GM12878 (cell line): ENCODE results near the gene SLC9A3. TPM values are rescaled to one million over a fixed set of nuclear protein-coding genes. Genes with fewer than 3 reads are reported as not detected.
A peak's percentile ranks its signal among the peaks of the same experiment; 100 is the strongest.

Source experiments
- ATAC-seq: fragments of 200-7000 bp; cut with Tn5 transposase; 3 replicates; pipeline ENCODE4 v1.9.1; 2020; ENCODE audit warnings: mild to moderate bottlenecking, moderate library complexity
- BruUV-seq: library from RNA; stranded (reverse); fragments of 400-500 nt; replicated peaks from 2 replicates; lab custom pipeline; 2021; lab: Mats Ljungman, UMichigan
- CTCF ChIA-PET: fragments of 300-600 bp; sonication (Branson Sonifier 250); formaldehyde crosslinking; extraction: SDS; loops from one replicate; lab custom pipeline; 2021; ENCODE audit warnings: inconsistent platforms; lab: Yijun Ruan, JAX
- POLR2A ChIA-PET: fragments of 350-600 bp; formaldehyde crosslinking; extraction: SDS; loops from one replicate; lab custom pipeline; 2021; ENCODE audit warnings: inconsistent platforms; lab: Charles Lee
- RAD21 ChIA-PET: fragments of 300-600 bp; sonication (Branson Sonifier 250); formaldehyde crosslinking; loops from one replicate; lab custom pipeline; 2023; ENCODE audit warnings: antibody characterized with exemption; ENCODE audit not compliant: unreplicated experiment; lab: Charles Lee
- SMC1A ChIA-PET: fragments of 300-600 bp; sonication (Branson Sonifier 250); formaldehyde crosslinking; loops from one replicate; lab custom pipeline; 2023; ENCODE audit not compliant: unreplicated experiment, uncharacterized antibody; lab: Charles Lee
- DNase-seq: peaks from one replicate; pipeline ENCODE4 v3.0.0-alpha.2; 2011; ENCODE audit warnings: low read depth, low spot score
- FAIRE-seq: peaks from 3 replicates; lab custom pipeline; 2011; peaks lifted over from hg19 to GRCh38; lab: Jason Lieb, UNC
- H2AFZ ChIP-seq: 2 replicates; pipeline ENCODE4 v1.6.0; 2011; ENCODE audit warnings: low read depth, low read length, control low read depth; ENCODE audit not compliant: control insufficient read depth
- H3K27ac ChIP-seq: 2 replicates; pipeline ENCODE4 v1.5.1; 2011; ENCODE audit warnings: control low read depth; ENCODE audit not compliant: control insufficient read depth, insufficient read depth
- H3K27me3 ChIP-seq, 2 experiments: replicated peaks in 1 of 2; 2 replicates each; pipeline versions ENCODE4 v1.6.0 to v1.6.1; 2011; ENCODE audit warnings: low read length in 1 of 2; ENCODE audit not compliant: control insufficient read depth in 2 of 2, insufficient read depth in 2 of 2
- H3K36me3 ChIP-seq, 2 experiments: 2 replicates each; pipeline ENCODE4 v1.5.1; 2011; ENCODE audit warnings: low read length in 1 of 2; ENCODE audit not compliant: control insufficient read depth in 2 of 2, insufficient read depth in 2 of 2
- H3K4me1 ChIP-seq: 2 replicates; pipeline ENCODE4 v1.6.1; 2011; ENCODE audit warnings: mild to moderate bottlenecking, low read length, moderate library complexity, mixed read lengths; ENCODE audit not compliant: control insufficient read depth, insufficient read depth
- H3K4me2 ChIP-seq: 2 replicates; pipeline ENCODE4 v1.6.0; 2011; ENCODE audit warnings: control low read depth; ENCODE audit not compliant: control insufficient read depth, insufficient read depth
- H3K4me3 ChIP-seq: fragments of 200-600 bp; sonication (generic); 2 replicates; pipeline ENCODE4 v1.5.1; 2016
- H3K79me2 ChIP-seq: 2 replicates; pipeline ENCODE4 v1.6.0; 2011; ENCODE audit warnings: low read length; ENCODE audit not compliant: control insufficient read depth, insufficient read depth
- H3K9ac ChIP-seq: 2 replicates; pipeline ENCODE4 v1.8.0; 2011; ENCODE audit warnings: low read length, control low read depth, mixed read lengths; ENCODE audit not compliant: control insufficient read depth, insufficient read depth
- H3K9me3 ChIP-seq: replicated peaks from 3 replicates; pipeline ENCODE4 v1.5.1; 2011; ENCODE audit warnings: mild to moderate bottlenecking, low read length; ENCODE audit not compliant: control insufficient read depth, insufficient read depth
- H4K20me1 ChIP-seq: 2 replicates; pipeline ENCODE4 v1.6.0; 2011; ENCODE audit not compliant: control insufficient read depth, insufficient read depth
- BCL3 ChIP-seq: IDR thresholded peaks from 2 replicates; pipeline ENCODE4 v1.6.1; 2011; ENCODE audit warnings: borderline replicate concordance, low read depth, mild to moderate bottlenecking, moderate library complexity, low read length; ENCODE audit not compliant: insufficient read depth, poor library complexity, severe bottlenecking
- CHD4 ChIP-seq: fragments of 200-600 bp; sonication (generic); IDR thresholded peaks from 2 replicates; pipeline ENCODE4 v1.6.1; 2016; ENCODE audit warnings: mild to moderate bottlenecking
- E2F4 ChIP-seq: IDR thresholded peaks from 2 replicates; pipeline ENCODE4 v1.6.1; 2012; ENCODE audit warnings: low read depth, low read length, improper control_type of control experiment
- HDGF ChIP-seq: fragments of 450-650 bp; IDR thresholded peaks from 2 replicates; pipeline ENCODE4 v1.6.1; 2016; ENCODE audit warnings: antibody characterized with exemption
- IKZF1 ChIP-seq: fragments of 450-650 bp; conservative IDR thresholded peaks from 2 replicates; pipeline ENCODE4 v1.6.1; 2017; ENCODE audit warnings: antibody characterized with exemption, mild to moderate bottlenecking
- IKZF2 ChIP-seq, 2 experiments: fragments of 450-650 bp; IDR thresholded peaks; 2 replicates each; pipeline ENCODE4 v1.6.1; 2017; ENCODE audit warnings: mild to moderate bottlenecking in 2 of 2, moderate library complexity in 2 of 2
- IRF5 ChIP-seq: fragments of 450-650 bp; IDR thresholded peaks from 2 replicates; pipeline ENCODE4 v1.6.1; 2017; ENCODE audit warnings: borderline replicate concordance
- KAT2A ChIP-seq: conservative IDR thresholded peaks from 2 replicates; pipeline ENCODE4 v1.6.1; 2011; ENCODE audit warnings: low read depth, low read length; ENCODE audit not compliant: control insufficient read depth
- KDM1A ChIP-seq: fragments of 200-600 bp; sonication (generic); IDR thresholded peaks from 2 replicates; pipeline ENCODE4 v1.6.1; 2016; ENCODE audit warnings: borderline replicate concordance
- POLR2AphosphoS2 ChIP-seq: IDR thresholded peaks from 2 replicates; pipeline ENCODE4 v1.6.1; 2011; ENCODE audit warnings: low read depth, mild to moderate bottlenecking, low read length, improper control_type of control experiment, moderate library complexity
- SMC3 ChIP-seq: IDR thresholded peaks from 2 replicates; pipeline ENCODE4 v1.6.1; 2011; ENCODE audit warnings: low read length, improper control_type of control experiment, borderline replicate concordance
- WGBS: methylation state at CpG from one replicate; pipeline ENCODE4 v1.1.6; 2016; ENCODE audit warnings: low lambda C conversion rate; ENCODE audit not compliant: insufficient replicate concordance, insufficient coverage; ENCODE audit errors: missing lambda C conversion rate; 5-methylcytosine and 5-hydroxymethylcytosine counted together
- in situ Hi-C: fragments of 300-500 bp; cut with MboI; formaldehyde crosslinking; loops from 9 replicates; pipeline ENCODE4 v1.14.3; 2018; ENCODE audit warnings: mixed read lengths
- intact Hi-C: fragments of 100-400 bp; cut with micrococcal nuclease; formaldehyde crosslinking; loops from one replicate; pipeline ENCODE4 v1.14.2; 2022; ENCODE audit not compliant: unreplicated experiment
- polyA plus RNA-seq, 11 experiments: library from polyadenylated mRNA; depleted of rRNA in 4 of 11; unstranded in 6 of 11; stranded (reverse) in 5 of 11; fragments of >200 nt; fragmentation: Nextera tagmentation in 4 of 11; fragmentation: Illumina TruSeq in 1 of 11; extraction: Ambion mirVana in 4 of 11; extraction: Trizol in 1 of 11; gene quantifications; 1 replicate in 1 of 11; 2 replicates in 10 of 11; pipeline versions ENCODE4 v1.2.1 to v1.2.3, GENCODE V29; 2011 to 2016; ENCODE audit warnings: inconsistent platforms in 2 of 11, missing spikeins in 2 of 11, low read depth in 1 of 11
- total RNA-seq, 4 experiments: library from RNA; depleted of rRNA in 3 of 4; stranded (reverse); fragments of >200 nt in 3 of 4; fragmentation: Illumina TruSeq in 1 of 4; extraction: Trizol in 1 of 4; gene quantifications; 2 replicates each; pipeline versions ENCODE4 v1.2.1 to v1.2.3, GENCODE V29; 2013 to 2021

Gene SLC9A3
- total and polyA plus RNA-seq, 10 of the 15 experiments (the other 5 are each of a cell fraction or from before 2014, with no cell fraction given), result 0.04 to 5.2 (median 2.3) TPM; not detected in 1

GRCh38 chr5:426392-426976 is 97.8 kb downstream of the SLC9A3 start:
- H3K4me3 ChIP-seq, result no peak overlapping the region
- 71% methylated on average over 3 of the region's 3 CpGs for WGBS
- peaks cover 3 to 19% of the 10 kb centered on the region in 2 experiments; a peak in 3 of 4 replicates for H3K36me3 ChIP-seq
- no peaks in the 10 kb centered on the region; the same call in none of the 2 replicates for H3K79me2 ChIP-seq
- no peak overlapping the region for H3K4me2 ChIP-seq
- ATAC-seq (no peak), DNase-seq (no peak), FAIRE-seq (no peak)
- ChIA-PET POLR2A (interaction anchor here (2.3 kb wide), 1 partner anchor 46 kb away, joined by 10 read pairs; no protein-coding TSS in a partner anchor), SMC1A (interaction anchor here (0.6 to 3.7 kb wide), 7 partner anchors 46 to 110 kb away, joined by 3 to 18 read pairs (median 3); partner anchors contain the start of gene AHRR), RAD21 (interaction anchor here (0.9 to 3.7 kb wide), 3 partner anchors 15 to 109 kb away, joined by 3 to 49 read pairs (median 13); no protein-coding TSS in a partner anchor), CTCF (interaction anchor here (0.6 to 2.7 kb wide), 6 partner anchors 11 to 1366 kb away, joined by 3 to 39 read pairs (median 3); no protein-coding TSS in a partner anchor)
- no peak overlapping the region for H3K9ac ChIP-seq
- H4K20me1 ChIP-seq, result no peaks in the 10 kb centered on the region
- in situ Hi-C loops (no loop called here), intact Hi-C loops (no loop called here)
- no peak overlapping the region for H2AFZ ChIP-seq
- no peaks in the 10 kb centered on the region for H3K9me3 ChIP-seq
- peaks cover 30% of the 10 kb centered on the region for H3K4me1 ChIP-seq
- no peaks in the 10 kb centered on the region for H3K27me3 ChIP-seq
- no TSS peak for BruUV-seq
- TF ChIP-seq IKZF1 (0 out of 2 replicates have a peak, but pooled peaks have one; percentile 9), CHD4 (no peak), HDGF (0 out of 2 replicates have a peak, but pooled peaks have one; percentile 23), KDM1A (no peak), IKZF2 (IDR thresholded peaks at IDR 0.05) (0 out of 4 replicates have a peak, but pooled peaks of 1 of the 2 experiments have one; percentile 19)
- no peak overlapping the region for H3K27ac ChIP-seq

DNA sequence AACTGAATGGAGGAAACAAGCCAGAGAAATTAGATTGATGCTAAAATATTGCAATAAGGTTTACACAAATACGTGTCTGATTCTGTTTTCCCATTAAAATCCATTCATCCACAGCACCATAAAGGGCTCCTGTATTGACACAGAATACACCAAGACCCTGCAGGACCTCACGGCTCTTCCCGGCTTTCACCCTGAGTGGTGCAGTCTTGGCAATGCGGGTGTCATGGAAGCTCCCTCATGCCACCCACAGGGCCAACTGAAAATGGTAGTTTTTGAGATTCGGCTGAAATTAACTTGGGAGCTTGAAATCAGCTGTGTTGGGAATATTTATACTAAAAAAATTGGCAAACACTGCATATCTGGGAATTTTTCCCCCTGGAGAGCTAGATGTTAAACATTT is 98.5 kb downstream of the SLC9A3 start:
- Histone ChIP-seq H3K27ac (peak overlapping the region; percentile 99; the same call in 1 of the 2 replicates), H4K20me1 (no peaks in the 10 kb centered on the region), H3K27me3 (no peaks in the 10 kb centered on the region), H3K9ac (no peak overlapping the region), H3K9me3 (no peaks in the 10 kb centered on the region), H3K4me2 (no peak overlapping the region), H3K79me2 (no peaks in the 10 kb centered on the region; the same call in none of the 2 replicates), H3K4me1 (peaks cover 28% of the 10 kb centered on the region), H2AFZ (no peak overlapping the region), H3K36me3 (peaks cover 3 to 20% of the 10 kb centered on the region in 2 experiments; a peak in 3 of 4 replicates), H3K4me3 (no peak overlapping the region)
- 37% methylated on average over 5 of the region's 5 CpGs for WGBS
- SMC1A ChIA-PET, result interaction anchor here (0.6 to 3.7 kb wide), 11 partner anchors 10 to 109 kb away, joined by 3 to 18 read pairs (median 3); partner anchors contain the start of gene AHRR
- CTCF ChIA-PET, result interaction anchor here (0.6 to 2.7 kb wide), 13 partner anchors 12 to 1366 kb away, joined by 3 to 39 read pairs (median 3); no protein-coding TSS in a partner anchor
- ATAC-seq, result no peak
- RAD21 ChIA-PET, result interaction anchor here (0.9 to 3.7 kb wide), 7 partner anchors 16 to 237 kb away, joined by 3 to 49 read pairs (median 5); no protein-coding TSS in a partner anchor
- intact Hi-C loops (loop anchor here (2.0 kb wide), 1 partner anchor 57 kb away; no protein-coding TSS in a partner anchor), in situ Hi-C loops (no loop called here)
- FAIRE-seq, result no peak
- no TSS peak for BruUV-seq
- no peak for DNase-seq
- POLR2A ChIA-PET, result interaction anchor here (0.7 to 2.3 kb wide), 5 partner anchors 24 to 60 kb away, joined by 3 to 10 read pairs (median 4); no protein-coding TSS in a partner anchor
- no peak for TF ChIP-seq POLR2AphosphoS2
- no peak for TF ChIP-seq KAT2A
- TF ChIP-seq IRF5, result no peak
- no peak for TF ChIP-seq E2F4
- TF ChIP-seq SMC3, result peak; percentile 20; the same call in 1 of the 2 replicates
- TF ChIP-seq BCL3, result no peak
